GM23338 (cell line): ENCODE results near the gene KLC1. TPM values are rescaled to one million over a fixed set of nuclear protein-coding genes. Genes with fewer than 3 reads are reported as not detected.

Experiments used
- ATAC-seq: fragments of 200-7000 bp; cut with Tn5 transposase; 3 replicates; pipeline ENCODE4 v1.9.1; 2020
- DNase-seq: peaks from one replicate; pipeline ENCODE4 v3.0.0-alpha.2; 2015; ENCODE audit warnings: low spot score
- H2AFZ ChIP-seq: fragments of 200-600 bp; sonication (generic); 2 replicates; pipeline ENCODE4 v1.8.0; 2016; ENCODE audit warnings: antibody characterized with exemption, mild to moderate bottlenecking, moderate library complexity
- H3F3A ChIP-seq: fragments of 200-600 bp; sonication (generic); replicated peaks from 2 replicates; pipeline ENCODE4 v1.8.0; 2017; ENCODE audit warnings: antibody characterized with exemption, mixed run types, low read depth
- H3K27ac ChIP-seq: fragments of 200-600 bp; sonication (generic); 2 replicates; pipeline ENCODE4 v1.6.1; 2016; ENCODE audit warnings: low read depth
- H3K27me3 ChIP-seq: fragments of 200-600 bp; sonication (generic); 2 replicates; pipeline ENCODE4 v1.8.0; 2016; ENCODE audit warnings: mild to moderate bottlenecking, mixed run types, moderate library complexity; ENCODE audit not compliant: insufficient read depth
- H3K36me3 ChIP-seq: fragments of 200-600 bp; sonication (generic); 2 replicates; pipeline ENCODE4 v1.8.0; 2016; ENCODE audit warnings: mild to moderate bottlenecking; ENCODE audit not compliant: insufficient read depth
- H3K4me1 ChIP-seq: fragments of 200-600 bp; sonication (generic); 2 replicates; pipeline ENCODE4 v1.8.0; 2016; ENCODE audit warnings: mild to moderate bottlenecking, moderate library complexity; ENCODE audit not compliant: insufficient read depth
- H3K4me2 ChIP-seq: fragments of 200-600 bp; sonication (generic); 2 replicates; pipeline ENCODE4 v1.7.1; 2017; ENCODE audit warnings: mixed run types
- H3K4me3 ChIP-seq: fragments of 200-600 bp; sonication (generic); 2 replicates; pipeline ENCODE4 v1.6.1; 2016; ENCODE audit warnings: mixed run types
- H3K79me2 ChIP-seq: fragments of 200-600 bp; sonication (generic); replicated peaks from 2 replicates; pipeline ENCODE4 v1.8.0; 2017; ENCODE audit warnings: mild to moderate bottlenecking; ENCODE audit not compliant: insufficient read depth
- H3K9me2 ChIP-seq: fragments of 200-600 bp; sonication (generic); 2 replicates; pipeline ENCODE4 v1.8.0; 2017; ENCODE audit not compliant: insufficient read depth
- H4K20me1 ChIP-seq: fragments of 200-600 bp; sonication (generic); replicated peaks from 2 replicates; pipeline ENCODE4 v1.8.0; 2017; ENCODE audit warnings: mild to moderate bottlenecking; ENCODE audit not compliant: insufficient read depth
- H3K27ac Mint-ChIP-seq: 2 replicates; pipeline ENCODE4 v1.8.0; 2020; ENCODE audit warnings: inconsistent platforms, mild to moderate bottlenecking, moderate library complexity, mixed read lengths
- H3K27me3 Mint-ChIP-seq: 3 replicates; pipeline ENCODE4 v1.8.0; 2022; ENCODE audit warnings: low read depth, mild to moderate bottlenecking, moderate library complexity, mixed read lengths, inconsistent platforms; ENCODE audit not compliant: insufficient read depth, poor library complexity
- H3K36me3 Mint-ChIP-seq: 3 replicates; pipeline ENCODE4 v1.8.0; 2021; ENCODE audit warnings: low read depth, mild to moderate bottlenecking, inconsistent platforms, moderate library complexity, mixed read lengths
- H3K4me1 Mint-ChIP-seq: 3 replicates; pipeline ENCODE4 v1.8.0; 2020; ENCODE audit warnings: mild to moderate bottlenecking, inconsistent platforms, mixed read lengths
- H3K4me3 Mint-ChIP-seq: 3 replicates; pipeline ENCODE4 v1.8.0; 2021; ENCODE audit warnings: moderate library complexity, mild to moderate bottlenecking, inconsistent platforms, mixed read lengths
- H3K9me3 Mint-ChIP-seq: 3 replicates; pipeline ENCODE4 v1.8.0; 2020; ENCODE audit warnings: moderate library complexity, mild to moderate bottlenecking, inconsistent platforms, mixed read lengths
- CREB1 ChIP-seq: fragments of 250-450 bp; sonication (Bioruptor Pico); IDR thresholded peaks from 2 replicates; pipeline ENCODE4 v1.5.0; 2020; ENCODE audit warnings: low read depth, mild to moderate bottlenecking, moderate library complexity
- ETS1 ChIP-seq: IDR thresholded peaks from 2 replicates; pipeline ENCODE4 v1.6.1; 2016; ENCODE audit warnings: antibody characterized with exemption
- EZH2 ChIP-seq: fragments of 200-600 bp; sonication (generic); IDR thresholded peaks from one replicate; pipeline ENCODE4 v1.8.0; 2017; ENCODE audit warnings: antibody characterized with exemption, mild to moderate bottlenecking, low read depth; ENCODE audit not compliant: unreplicated experiment
- EZH2phosphoT487 ChIP-seq: fragments of 200-600 bp; sonication (generic); IDR thresholded peaks from one replicate; pipeline ENCODE4 v1.8.1; 2018; ENCODE audit warnings: antibody characterized with exemption; ENCODE audit not compliant: unreplicated experiment
- JUNB ChIP-seq: IDR thresholded peaks from one replicate; pipeline ENCODE4 v1.6.1; 2016; ENCODE audit warnings: antibody characterized with exemption; ENCODE audit not compliant: unreplicated experiment
- NANOG ChIP-seq: IDR thresholded peaks from 2 replicates; pipeline ENCODE4 v1.6.1; 2016; ENCODE audit warnings: antibody characterized with exemption, borderline replicate concordance
- REST ChIP-seq: IDR thresholded peaks from one replicate; pipeline ENCODE4 v1.6.1; 2018; ENCODE audit warnings: antibody characterized with exemption; ENCODE audit not compliant: unreplicated experiment
- STAT1 ChIP-seq: IDR thresholded peaks from one replicate; pipeline ENCODE4 v1.6.1; 2016; ENCODE audit warnings: antibody characterized with exemption; ENCODE audit not compliant: unreplicated experiment
- ZNF331 ChIP-seq: fragments of 250-450 bp; sonication (Bioruptor Pico); IDR thresholded peaks from 2 replicates; pipeline ENCODE4 v1.5.0; 2020; ENCODE audit warnings: low read depth, mild to moderate bottlenecking, moderate library complexity
- ZNF462 ChIP-seq: fragments of 250-450 bp; sonication (Bioruptor Pico); IDR thresholded peaks from 2 replicates; pipeline ENCODE4 v1.5.0; 2020; ENCODE audit warnings: mild to moderate bottlenecking, moderate library complexity
- polyA plus RNA-seq: library from polyadenylated mRNA; unstranded; fragments of >200 nt; fragmentation: Nextera tagmentation; extraction: Ambion mirVana; gene quantifications from 2 replicates; pipeline ENCODE4 v1.2.1, GENCODE V29; 2016
- total RNA-seq: library from RNA; depleted of rRNA; stranded (reverse); fragments of >200 nt; shearing (Covaris generic); gene quantifications from 2 replicates; pipeline ENCODE4 v1.2.3, GENCODE V29; 2014
- TF ChIP-seq, protein P1 (sequence below), 2 experiments: fragments of 200-600 bp in 1 of 2; sonication (generic) in 1 of 2; conservative IDR thresholded peaks; 2 replicates each; pipeline versions ENCODE4 v1.5.1 to v1.6.1; 2016 to 2017; ENCODE audit warnings: antibody characterized with exemption in 2 of 2, low read depth in 2 of 2, mild to moderate bottlenecking in 2 of 2, moderate library complexity in 1 of 2

KLC1 gene
- total and polyA plus RNA-seq, 2 experiments from 2014 or later = 165 to 308 TPM

GRCh38 chr14:103695296-103696069 is 66.5 kb downstream of the KLC1 start (continued):
- no peak for TF ChIP-seq STAT1
- no peak for TF ChIP-seq JUNB
- TF ChIP-seq, protein P1, sequence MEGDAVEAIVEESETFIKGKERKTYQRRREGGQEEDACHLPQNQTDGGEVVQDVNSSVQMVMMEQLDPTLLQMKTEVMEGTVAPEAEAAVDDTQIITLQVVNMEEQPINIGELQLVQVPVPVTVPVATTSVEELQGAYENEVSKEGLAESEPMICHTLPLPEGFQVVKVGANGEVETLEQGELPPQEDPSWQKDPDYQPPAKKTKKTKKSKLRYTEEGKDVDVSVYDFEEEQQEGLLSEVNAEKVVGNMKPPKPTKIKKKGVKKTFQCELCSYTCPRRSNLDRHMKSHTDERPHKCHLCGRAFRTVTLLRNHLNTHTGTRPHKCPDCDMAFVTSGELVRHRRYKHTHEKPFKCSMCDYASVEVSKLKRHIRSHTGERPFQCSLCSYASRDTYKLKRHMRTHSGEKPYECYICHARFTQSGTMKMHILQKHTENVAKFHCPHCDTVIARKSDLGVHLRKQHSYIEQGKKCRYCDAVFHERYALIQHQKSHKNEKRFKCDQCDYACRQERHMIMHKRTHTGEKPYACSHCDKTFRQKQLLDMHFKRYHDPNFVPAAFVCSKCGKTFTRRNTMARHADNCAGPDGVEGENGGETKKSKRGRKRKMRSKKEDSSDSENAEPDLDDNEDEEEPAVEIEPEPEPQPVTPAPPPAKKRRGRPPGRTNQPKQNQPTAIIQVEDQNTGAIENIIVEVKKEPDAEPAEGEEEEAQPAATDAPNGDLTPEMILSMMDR (conservative IDR thresholded peaks at IDR 0.05; ENCODE audit: low read depth in 2 of 2) = no peak
- no peak for TF ChIP-seq NANOG
- TF ChIP-seq EZH2 = no peak
- TF ChIP-seq REST = no peak
- TF ChIP-seq CREB1 (CRISPR knock-in tag) = no peak
- no peak for TF ChIP-seq ZNF331
- TF ChIP-seq EZH2phosphoT487 = no peak
- TF ChIP-seq ETS1 = no peak

- Histone ChIP-seq H3K79me2 (0 out of 2 replicates have a peak, but pooled peaks cover 8% of the 10 kb centered on the region), H3K4me3 (no peak overlapping the region), H3K4me1 (peaks cover 6% of the 10 kb centered on the region; the same call in 1 of the 2 replicates), H3F3A (peaks cover 15% of the 10 kb centered on the region; the same call in 1 of the 2 replicates), H3K9me2 (no peaks in the 10 kb centered on the region), H3K27me3 (no peaks in the 10 kb centered on the region), H3K27ac (no peak overlapping the region), H2AFZ (no peak overlapping the region), H4K20me1 (peaks cover 15% of the 10 kb centered on the region), H3K36me3 (no peaks in the 10 kb centered on the region; the same call in 1 of the 2 replicates), H3K4me2 (no peak overlapping the region)
- no peak for DNase-seq
- H3K4me3 Mint-ChIP-seq = no peak overlapping the region
- peaks cover 21% of the 10 kb centered on the region for H3K4me1 Mint-ChIP-seq
- ATAC-seq = no peak
- no peak overlapping the region; the same call in 1 of the 2 replicates for H3K27ac Mint-ChIP-seq
- H3K36me3 Mint-ChIP-seq = peaks cover 37% of the 10 kb centered on the region
- peaks cover 32% of the 10 kb centered on the region for H3K27me3 Mint-ChIP-seq
- H3K9me3 Mint-ChIP-seq = no peaks in the 10 kb centered on the region; the same call in 2 of the 3 replicates
- TF ChIP-seq ZNF462 (CRISPR knock-in tag) = no peak
- no peak for TF ChIP-seq STAT1
- TF ChIP-seq CREB1 (CRISPR knock-in tag) = no peak
- TF ChIP-seq EZH2 = no peak
These were observed 67.0 kb downstream of the KLC1 start for GRCh38 chr14:103696070-103696402.
